Endothelial cell of umbilical vein (primary cell): ENCODE results near the gene RSPO1. TPM values are rescaled to one million over a fixed set of nuclear protein-coding genes. Genes with fewer than 3 reads are reported as not detected.

Experiments
- BruUV-seq: library from RNA; stranded (reverse); fragments of 400-500 nt; replicated peaks from 2 replicates; lab custom pipeline; 2021; lab: Mats Ljungman, UMichigan
- CTCF ChIA-PET: fragments of 300-600, 350-600 bp; sonication (Branson Sonifier 250); formaldehyde crosslinking; loops from one replicate; lab custom pipeline; 2021; ENCODE audit warnings: antibody characterized with exemption, inconsistent platforms; lab: Charles Lee
- POLR2A ChIA-PET: fragments of 300-600, 350-600 bp; sonication (Branson Sonifier 250); formaldehyde crosslinking; loops from one replicate; lab custom pipeline; 2021; ENCODE audit warnings: antibody characterized with exemption, inconsistent platforms; lab: Charles Lee
- DNase-seq: peaks from one replicate; pipeline ENCODE4 v3.0.0-alpha.2; 2011; ENCODE audit warnings: low read depth, low spot score
- FAIRE-seq: peaks from 2 replicates; lab custom pipeline; 2011; peaks lifted over from hg19 to GRCh38; lab: Jason Lieb, UNC
- H2AFZ ChIP-seq: 2 replicates; pipeline ENCODE4 v1.6.0; 2012; ENCODE audit warnings: low read depth, low read length, control low read depth, inconsistent platforms
- H3K27ac ChIP-seq: 2 replicates; pipeline ENCODE4 v1.5.1; 2011; ENCODE audit warnings: low read depth, mild to moderate bottlenecking, control low read depth, low read length, moderate library complexity; ENCODE audit not compliant: insufficient read depth
- H3K27me3 ChIP-seq, 2 experiments: 2 replicates each; pipeline versions ENCODE4 v1.6.0 to v1.6.1; 2011; ENCODE audit warnings: low read length in 2 of 2, mixed read lengths in 1 of 2; ENCODE audit not compliant: control insufficient read depth in 2 of 2, insufficient read depth in 2 of 2
- H3K36me3 ChIP-seq, 2 experiments: 2 replicates in 1 of 2; 3 replicates in 1 of 2; pipeline ENCODE4 v1.5.1; 2011; ENCODE audit warnings: low read length in 2 of 2, mild to moderate bottlenecking in 1 of 2, moderate library complexity in 1 of 2; ENCODE audit not compliant: control insufficient read depth in 2 of 2, insufficient read depth in 2 of 2; ENCODE audit errors: extremely low read depth in 1 of 2
- H3K4me1 ChIP-seq: 3 replicates; pipeline ENCODE4 v1.5.1; 2011; ENCODE audit warnings: mild to moderate bottlenecking, low read length; ENCODE audit not compliant: control insufficient read depth, insufficient read depth; ENCODE audit errors: extremely low read depth
- H3K4me2 ChIP-seq: 2 replicates; pipeline ENCODE4 v1.6.1; 2011; ENCODE audit warnings: low read length, control low read depth, mixed read lengths; ENCODE audit not compliant: insufficient read depth
- H3K4me3 ChIP-seq, 3 experiments: fragments of 200-600 bp in 1 of 3; sonication (generic), shearing (Covaris generic) in 1 of 3; replicated peaks in 1 of 3; 2 replicates each; pipeline ENCODE4 v1.5.1; 2011 to 2016; ENCODE audit warnings: control low read depth in 3 of 3, low read length in 3 of 3, mild to moderate bottlenecking in 2 of 3, inconsistent platforms in 1 of 3, low read depth in 1 of 3, moderate library complexity in 1 of 3; ENCODE audit not compliant: insufficient read depth in 1 of 3
- H3K79me2 ChIP-seq: 2 replicates; pipeline ENCODE4 v1.6.0; 2012; ENCODE audit warnings: low read length, inconsistent platforms; ENCODE audit not compliant: control insufficient read depth, insufficient read depth
- H3K9ac ChIP-seq: replicated peaks from 2 replicates; pipeline ENCODE3; 2011; ENCODE audit warnings: low read length, control low read depth; ENCODE audit not compliant: insufficient read depth; ENCODE audit errors: extremely low read depth
- H3K9me1 ChIP-seq: replicated peaks from 3 replicates; pipeline ENCODE4 v1.6.0; 2011; ENCODE audit warnings: mild to moderate bottlenecking, low read length; ENCODE audit not compliant: control insufficient read depth, insufficient read depth; ENCODE audit errors: extremely low read depth
- H3K9me3 ChIP-seq: replicated peaks from 2 replicates; pipeline ENCODE4 v1.5.1; 2012; ENCODE audit warnings: low read length, inconsistent platforms; ENCODE audit not compliant: control insufficient read depth, insufficient read depth
- H4K20me1 ChIP-seq: replicated peaks from 2 replicates; pipeline ENCODE3; 2011; ENCODE audit warnings: mild to moderate bottlenecking, low read length; ENCODE audit not compliant: control insufficient read depth, insufficient read depth; ENCODE audit errors: extremely low read depth
- CTCF ChIP-seq, 2 donors: IDR thresholded peaks; 1 replicate in 1 of 2; 2 replicates in 1 of 2; pipeline ENCODE4 v1.5.1; 2011; ENCODE audit warnings: low read length in 2 of 2, mild to moderate bottlenecking in 2 of 2, moderate library complexity in 2 of 2, control low read depth in 1 of 2, inconsistent platforms in 1 of 2, low read depth in 1 of 2; ENCODE audit not compliant: insufficient read depth in 1 of 2; ENCODE audit errors: extremely low read depth in 1 of 2
- EZH2 ChIP-seq: IDR thresholded peaks from 2 replicates; pipeline ENCODE4 v1.6.1; 2012; ENCODE audit warnings: borderline replicate concordance, low read depth, mild to moderate bottlenecking, moderate library complexity, low read length, inconsistent platforms; ENCODE audit not compliant: severe bottlenecking
- FOS ChIP-seq: IDR thresholded peaks from 2 replicates; pipeline ENCODE4 v1.6.1; 2011; ENCODE audit warnings: mild to moderate bottlenecking, low read length, moderate library complexity, borderline replicate concordance; ENCODE audit not compliant: insufficient read depth
- GATA2 ChIP-seq: IDR thresholded peaks from 2 replicates; pipeline ENCODE4 v1.7.0; 2011; ENCODE audit warnings: low read depth, mild to moderate bottlenecking, moderate library complexity, mixed read lengths, low read length; ENCODE audit not compliant: insufficient read length, insufficient read depth
- JUN ChIP-seq: IDR thresholded peaks from 2 replicates; pipeline ENCODE4 v1.6.1; 2011; ENCODE audit warnings: borderline replicate concordance, low read depth; ENCODE audit not compliant: insufficient read length, insufficient read depth
- MYC ChIP-seq: IDR thresholded peaks from one replicate; pipeline ENCODE4 v1.6.1; 2011; ENCODE audit warnings: mild to moderate bottlenecking, low read depth, low read length
- POLR2A ChIP-seq: IDR thresholded peaks from 2 replicates; pipeline ENCODE4 v1.6.1; 2012; ENCODE audit warnings: low read depth, mild to moderate bottlenecking, control low read depth, low read length
- POLR2AphosphoS5 ChIP-seq: IDR thresholded peaks from 2 replicates; pipeline ENCODE4 v1.6.1; 2012; ENCODE audit warnings: low read depth, mild to moderate bottlenecking, control low read depth, low read length, moderate library complexity; ENCODE audit not compliant: insufficient read depth
- dilution Hi-C: fragments of 300-500 bp; cut with MboI; formaldehyde crosslinking; loops from one replicate; pipeline ENCODE4 v1.15.0; 2019; ENCODE audit warnings: low sequenced_read_pairs; ENCODE audit not compliant: extremely low pct_ligation_motif_present
- intact Hi-C: fragments of 100-400 bp; cut with micrococcal nuclease; formaldehyde crosslinking; loops from one replicate; pipeline ENCODE4 v1.10.0; 2022
- polyA plus RNA-seq, 4 experiments: library from polyadenylated mRNA; depleted of rRNA in 3 of 4; stranded (reverse) in 3 of 4; unstranded in 1 of 4; fragments of >200 nt; gene quantifications; 2 replicates each; pipeline versions ENCODE4 v1.2.1 to v1.2.3, GENCODE V29; 2011 to 2012; ENCODE audit warnings: missing spikeins in 1 of 4
- total RNA-seq: library from RNA; stranded (reverse); gene quantifications from 2 replicates; pipeline ENCODE4 v1.2.3, GENCODE V29; 2021
- TF ChIP-seq, protein P1 (sequence below): IDR thresholded peaks from 2 replicates; pipeline ENCODE4 v1.6.1; 2011; ENCODE audit not compliant: insufficient read depth, insufficient read length

Gene RSPO1
- total and polyA plus RNA-seq, 2 donors (not counting 3 experiments of a cell fraction or from before 2014, with no cell fraction given): not detected

DNA sequence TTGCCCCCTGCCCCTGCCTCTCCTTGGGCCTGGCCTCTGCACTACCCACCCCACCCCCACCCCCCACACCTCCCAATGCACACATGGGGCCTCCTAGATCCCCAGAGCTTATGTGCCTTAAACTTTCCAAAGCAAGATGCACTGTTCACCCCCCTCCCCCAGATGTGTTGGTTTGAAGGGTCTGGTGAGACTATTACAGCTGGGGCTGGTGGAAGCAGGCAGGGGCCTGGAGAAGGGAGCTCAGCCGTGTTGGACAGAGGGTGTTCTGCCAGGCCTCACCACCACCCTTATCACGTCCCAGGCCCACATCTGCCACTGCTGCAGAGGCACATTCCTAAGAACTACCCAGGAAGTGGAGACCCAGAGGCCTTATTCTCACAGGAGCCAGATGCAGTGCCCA lies 18.3 kb upstream of the RSPO1 start:
- Histone ChIP-seq H3K9me3 (no peaks in the 10 kb centered on the region), H3K4me3 (no peak overlapping the region), H4K20me1 (no peaks in the 10 kb centered on the region), H3K4me2 (no peak overlapping the region), H3K9me1 (no peaks in the 10 kb centered on the region), H2AFZ (no peak overlapping the region), H3K27me3 (no peaks in the 10 kb centered on the region), H3K79me2 (no peaks in the 10 kb centered on the region), H3K4me1 (no peaks in the 10 kb centered on the region), H3K27ac (no peak overlapping the region), H3K9ac (no peak overlapping the region), H3K36me3 (no peaks in the 10 kb centered on the region)
- no TSS peak for BruUV-seq
- dilution Hi-C loops (no loop called here), intact Hi-C loops (no loop called here)
- FAIRE-seq: no peak
- TF ChIP-seq JUN: no peak
- TF ChIP-seq FOS: no peak
- no peak for TF ChIP-seq POLR2AphosphoS5
- no peak for TF ChIP-seq CTCF (IDR thresholded peaks at IDR 0.05; ENCODE audit: extremely low read depth in 1 of 2, insufficient read depth in 1 of 2, low read depth in 1 of 2, low read length in 2 of 2)
- no peak for TF ChIP-seq MYC
- no peak for TF ChIP-seq GATA2
- TF ChIP-seq, protein P1, sequence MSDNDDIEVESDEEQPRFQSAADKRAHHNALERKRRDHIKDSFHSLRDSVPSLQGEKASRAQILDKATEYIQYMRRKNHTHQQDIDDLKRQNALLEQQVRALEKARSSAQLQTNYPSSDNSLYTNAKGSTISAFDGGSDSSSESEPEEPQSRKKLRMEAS: no peak
- TF ChIP-seq POLR2A: no peak
- no peak for TF ChIP-seq EZH2
- POLR2A ChIA-PET: no interaction called here
- CTCF ChIA-PET: no interaction called here
- no peak for DNase-seq
